ENCODE data around the gene CDC42SE2.

CDC42SE2 gene

DNA sequence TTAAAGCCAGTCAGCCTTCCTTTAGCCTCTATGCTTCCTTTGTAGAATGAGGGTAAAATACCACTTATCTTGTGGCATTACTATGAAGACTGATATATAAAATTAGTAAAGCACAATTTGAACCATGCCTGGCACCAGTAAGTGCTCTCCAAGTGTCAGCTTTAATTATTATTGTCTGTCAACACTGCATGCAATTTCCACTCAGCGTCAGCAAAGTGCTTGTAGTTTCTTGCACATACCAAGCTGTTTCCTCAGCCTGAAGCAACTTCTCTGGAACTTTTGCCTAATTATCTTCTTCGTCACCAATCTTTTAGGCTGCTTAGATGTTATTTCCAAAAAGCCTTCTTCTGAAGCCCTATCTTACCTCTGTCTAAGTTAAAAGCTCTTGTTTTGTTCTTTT is 177.3 kb downstream of the CDC42SE2 start:
- no peak for DNase-seq (ENCODE audit: low read depth)
